HG03039 (cell line): Measurements from ENCODE around the gene FOXN3.

Source experiments
- ATAC-seq: cut with Tn5 transposase; IDR thresholded peaks from one replicate; pipeline ENCODE4 v1.9.1; 2021; ENCODE audit warnings: mild to moderate bottlenecking, moderate library complexity; ENCODE audit not compliant: unreplicated experiment

FOXN3 gene

DNA sequence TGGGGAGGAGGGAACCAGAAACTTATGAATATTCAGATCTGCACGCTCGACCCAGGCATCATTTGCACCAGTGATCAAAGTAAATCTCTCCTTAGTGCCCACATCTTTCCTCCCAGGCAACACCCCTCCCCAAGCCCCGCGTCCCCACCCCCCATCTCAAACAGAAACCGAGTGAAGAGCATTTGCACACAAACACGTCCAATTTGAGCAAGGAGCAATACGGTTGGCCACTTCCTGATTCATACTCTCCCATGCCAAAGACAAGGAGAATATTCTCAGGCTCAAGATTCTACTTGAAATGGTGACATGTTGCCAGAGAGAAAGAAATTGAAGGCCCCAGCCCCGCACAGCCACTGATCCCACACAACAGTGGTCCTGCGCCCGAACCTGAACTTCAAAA, 7.1 kb downstream of the FOXN3 start:
- no peak for ATAC-seq

DNA sequence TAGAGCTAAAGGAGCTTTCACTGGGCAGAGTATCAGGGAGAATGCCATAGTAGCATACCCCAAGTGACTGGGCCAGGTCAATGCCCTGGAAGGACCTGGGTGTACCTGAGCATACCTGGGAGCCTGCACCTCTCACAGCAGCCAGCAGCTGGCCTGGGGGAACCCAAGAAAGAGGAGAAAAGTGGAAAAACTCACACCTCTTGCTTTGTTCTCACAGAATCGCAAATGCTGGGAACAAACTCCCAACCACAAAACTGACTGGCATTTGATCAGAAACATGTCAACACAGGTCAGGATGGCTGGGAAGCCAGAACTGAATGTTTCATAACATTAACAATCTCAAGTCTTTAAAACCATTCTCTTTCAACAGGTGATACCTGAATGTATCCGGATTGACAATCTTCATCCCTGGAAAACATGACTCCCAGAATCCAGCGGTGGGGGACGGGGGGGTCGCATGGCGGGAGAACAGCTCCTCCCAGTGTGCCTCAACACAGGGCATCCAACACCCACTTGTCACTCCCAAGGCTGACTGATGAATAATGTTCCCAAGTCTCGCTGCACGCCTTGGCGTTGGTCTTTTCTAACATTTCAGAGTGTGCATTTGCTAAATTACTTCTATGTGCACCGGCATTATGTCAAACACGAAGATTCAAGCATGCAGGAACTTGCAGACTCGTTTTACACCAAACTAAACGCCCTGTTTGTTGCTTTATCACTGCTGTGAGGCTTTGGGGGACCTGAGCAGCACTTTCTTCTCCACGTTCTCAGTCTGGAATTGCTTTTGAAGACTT, 7.9 kb downstream of the FOXN3 start:
- ATAC-seq, result no peak

DNA sequence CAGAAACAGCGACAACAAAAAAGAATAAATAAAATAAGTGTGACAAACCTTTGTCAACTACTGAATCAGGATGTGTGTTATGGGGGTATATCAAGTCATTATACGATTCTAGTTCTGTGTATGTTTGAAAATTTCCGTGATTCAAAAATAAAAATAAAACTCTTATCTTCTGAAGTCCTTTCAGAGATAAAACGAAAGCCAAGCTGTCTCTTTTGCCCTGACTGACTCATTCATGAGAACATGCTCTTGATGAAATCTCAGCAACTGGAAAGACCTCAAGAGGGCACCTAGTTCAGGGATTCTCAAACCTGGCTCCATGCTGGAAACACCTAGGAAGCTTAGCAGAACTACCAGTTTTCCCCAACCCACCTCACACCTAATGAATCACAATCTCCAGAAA, 9.2 kb downstream of the FOXN3 start:
- ATAC-seq, result no peak

DNA sequence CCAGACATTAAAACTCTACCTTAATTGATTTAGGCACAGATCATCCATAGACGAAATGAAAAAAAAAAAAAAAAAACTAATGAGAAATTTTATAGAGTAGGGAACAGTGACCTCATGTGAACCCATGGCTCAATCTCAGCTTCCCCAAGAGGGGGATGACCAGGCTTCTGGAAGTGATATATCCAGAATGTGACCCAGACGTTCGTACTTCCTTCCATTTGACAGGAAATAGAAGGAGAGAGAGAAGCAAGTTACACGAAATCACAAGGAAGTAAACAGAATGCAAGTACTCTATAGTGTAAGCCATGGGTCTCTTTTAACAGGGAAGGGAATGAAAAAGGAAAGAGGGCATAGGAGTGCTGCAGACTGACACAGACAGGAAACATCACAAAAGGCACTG, 10.1 kb downstream of the FOXN3 start:
- ATAC-seq, result no peak

DNA sequence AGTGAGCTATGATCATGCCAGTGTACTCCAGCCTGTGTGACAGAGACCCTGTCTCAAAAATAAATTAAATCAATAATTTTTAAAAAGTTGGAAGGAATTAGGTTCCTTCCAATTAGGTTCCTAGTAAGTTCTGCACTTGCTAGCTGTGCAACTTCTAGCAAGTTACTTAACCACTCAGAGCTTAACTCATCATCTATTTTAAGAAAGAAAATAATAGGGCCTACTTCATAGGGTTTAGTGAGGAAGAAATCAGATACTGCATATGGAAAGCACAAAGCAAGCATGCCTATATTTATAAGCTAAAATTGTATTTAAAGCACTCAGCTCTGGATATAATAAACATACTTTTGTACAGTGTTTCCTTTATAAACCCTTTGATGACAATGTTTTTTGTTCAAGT, 10.7 kb downstream of the FOXN3 start:
- ATAC-seq, result no peak

DNA sequence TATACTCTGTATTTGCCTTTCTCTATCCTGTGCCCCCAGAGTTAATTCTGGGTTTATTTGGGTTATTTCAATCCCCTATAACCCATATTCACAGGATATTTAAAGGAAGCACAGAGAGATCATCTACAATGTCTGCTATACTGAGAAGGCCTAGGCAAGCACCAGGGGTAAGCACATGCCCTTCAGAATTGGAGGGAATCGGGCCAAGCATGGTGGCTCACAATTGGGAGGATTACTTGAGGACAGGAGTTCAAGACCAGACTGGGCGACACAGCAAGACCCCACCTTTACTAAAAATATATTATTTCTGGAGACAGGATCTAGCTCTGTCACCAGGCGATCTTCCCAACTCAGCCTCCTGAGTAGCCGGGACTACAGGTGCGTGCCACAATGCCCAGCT, 11.3 kb downstream of the FOXN3 start:
- no peak for ATAC-seq

- no peak for ATAC-seq
These were observed 14.7 kb downstream of the FOXN3 start for GRCh38 chr14:89402363-89402762.

DNA sequence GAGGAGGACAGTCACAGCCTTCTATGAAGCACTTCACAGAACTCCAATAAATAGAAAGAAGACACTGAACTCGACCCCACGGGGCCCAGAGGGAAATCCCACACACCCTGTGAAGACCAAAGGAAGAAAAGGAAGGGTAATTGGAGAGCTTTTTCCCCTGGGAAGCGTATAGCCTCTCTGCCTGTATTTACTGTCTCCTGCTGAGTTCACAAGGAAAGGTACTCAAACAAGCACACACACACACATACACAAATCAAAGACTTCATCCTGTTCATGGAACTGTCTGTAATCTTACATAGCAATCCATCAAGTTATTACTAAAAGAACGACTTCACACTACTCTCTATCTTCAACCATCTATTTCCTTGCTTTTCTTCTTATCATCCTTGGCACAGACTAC, 15.3 kb downstream of the FOXN3 start:
- ATAC-seq, result no peak

DNA sequence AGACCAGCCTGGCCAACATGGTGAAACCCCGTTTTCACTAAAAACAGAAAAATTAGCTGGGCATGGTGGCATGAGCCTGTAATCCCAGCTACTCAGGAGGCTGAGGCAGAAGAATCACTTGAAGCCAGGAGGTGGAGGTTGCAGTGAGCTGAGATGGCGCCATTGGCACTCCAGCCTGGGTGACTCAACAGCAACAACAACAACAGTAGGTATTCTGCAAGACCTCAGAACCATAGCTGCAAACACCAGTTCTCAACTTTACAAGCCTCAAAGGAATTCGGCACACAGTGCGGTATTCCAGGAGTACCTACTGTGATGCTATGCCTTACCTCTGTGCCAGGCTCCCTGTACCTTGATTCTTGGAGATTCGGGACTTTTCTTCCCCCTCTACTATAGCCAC, 15.8 kb downstream of the FOXN3 start:
- no peak for ATAC-seq

- ATAC-seq, result no peak
These were observed 16.5 kb downstream of the FOXN3 start for GRCh38 chr14:89400529-89400928.

- no peak for ATAC-seq
These were observed 17.4 kb downstream of the FOXN3 start for GRCh38 chr14:89399594-89400068.

DNA sequence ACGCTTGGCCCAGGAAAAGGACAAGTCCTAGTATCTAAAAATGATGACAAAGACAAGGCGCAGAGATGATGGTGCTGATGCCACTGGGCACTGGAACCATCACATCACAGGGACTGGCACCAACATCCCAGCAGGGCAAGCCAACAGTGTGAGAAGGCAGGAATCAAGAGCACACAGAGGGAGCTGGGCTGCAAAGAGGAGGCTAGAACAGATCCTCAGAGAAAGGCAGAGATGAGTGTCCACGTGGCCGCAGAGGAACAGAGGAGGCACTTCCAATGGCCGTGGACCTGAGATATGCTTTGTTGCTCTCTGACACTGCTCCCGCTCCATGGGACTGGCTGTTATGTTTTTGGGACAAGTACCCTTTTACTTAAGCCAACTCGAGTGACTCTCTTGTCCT, 17.9 kb downstream of the FOXN3 start:
- ATAC-seq, result no peak

- no peak for ATAC-seq
These were observed 19.3 kb downstream of the FOXN3 start for GRCh38 chr14:89397569-89398230.

GRCh38 chr14:89394972-89395371, 22.1 kb downstream of the FOXN3 start:
- ATAC-seq, result no peak

- ATAC-seq, result no peak
These were observed 23.7 kb downstream of the FOXN3 start for GRCh38 chr14:89393222-89393745.

DNA sequence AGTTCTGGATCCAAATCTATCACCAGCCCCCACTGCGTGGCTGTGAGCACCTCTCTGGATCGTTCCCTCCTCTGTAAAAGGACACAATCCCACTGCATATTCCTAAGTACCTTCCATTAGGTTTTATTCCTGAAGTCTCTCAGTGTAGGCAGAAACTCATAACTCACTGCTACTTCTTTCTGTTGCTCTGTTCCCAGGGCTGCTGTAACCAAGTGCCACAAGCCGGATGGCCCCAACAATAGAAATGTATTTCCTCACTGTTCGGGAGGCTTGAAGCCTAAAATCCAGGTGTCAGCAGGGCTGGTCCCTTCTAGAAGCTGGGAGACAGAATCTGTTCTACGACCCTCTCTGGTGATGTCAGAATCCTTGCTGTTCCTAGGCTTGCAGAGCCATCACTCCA, 24.9 kb downstream of the FOXN3 start:
- ATAC-seq, result no peak

GRCh38 chr14:89391556-89391955, 25.5 kb downstream of the FOXN3 start:
- ATAC-seq, result no peak

GRCh38 chr14:89391123-89391522, 25.9 kb downstream of the FOXN3 start:
- ATAC-seq, result no peak

GRCh38 chr14:89388853-89389252, 28.2 kb downstream of the FOXN3 start:
- ATAC-seq, result no peak

GRCh38 chr14:89387922-89388685, 28.9 kb downstream of the FOXN3 start:
- no peak for ATAC-seq

DNA sequence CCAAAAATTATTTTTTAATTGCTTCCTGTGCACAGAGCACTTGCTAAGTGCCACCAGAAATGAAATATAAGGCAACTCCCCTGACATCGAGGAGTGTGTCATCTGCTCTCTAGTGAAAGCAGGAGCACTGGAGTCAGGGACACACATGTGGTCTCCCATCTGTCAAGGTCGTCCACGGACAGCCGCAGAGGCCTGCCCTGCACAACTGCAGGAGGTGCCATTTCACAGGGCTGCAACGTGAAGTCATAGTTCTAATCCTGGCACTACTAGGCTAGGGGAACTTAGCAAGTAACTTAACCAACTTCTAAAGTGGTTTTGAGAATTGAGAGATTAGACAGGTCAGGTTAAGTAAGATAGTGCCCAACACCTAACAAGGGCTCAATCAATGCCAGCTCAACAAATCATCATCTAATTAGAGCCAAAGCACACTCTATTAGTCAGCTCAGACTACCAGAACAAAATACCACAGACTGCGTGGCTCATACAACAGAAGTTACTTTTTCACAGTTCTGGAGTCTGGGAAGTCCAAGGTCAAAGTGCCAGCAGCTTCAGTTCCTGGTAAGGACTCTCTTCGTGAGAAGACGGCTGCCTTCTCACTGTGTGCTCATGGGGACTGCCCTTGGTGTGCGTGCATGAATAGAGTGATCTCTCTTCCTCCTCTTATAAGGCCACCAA, 30.7 kb downstream of the FOXN3 start:
- no peak for ATAC-seq
